Activated T-cell treated with anti-CD3 and anti-CD28 coated beads for 4 hours (primary cell): ENCODE data around the gene CKLF.

Source experiments
- DNase-seq: peaks from one replicate; pipeline ENCODE4 v3.0.0-alpha.2; 2020

Gene CKLF

GRCh38 chr16:66517586-66518263 lies 34.7 kb upstream of the CKLF start:
- no peak for DNase-seq

GRCh38 chr16:66519482-66520373 lies 32.6 kb upstream of the CKLF start:
- no peak for DNase-seq

DNA sequence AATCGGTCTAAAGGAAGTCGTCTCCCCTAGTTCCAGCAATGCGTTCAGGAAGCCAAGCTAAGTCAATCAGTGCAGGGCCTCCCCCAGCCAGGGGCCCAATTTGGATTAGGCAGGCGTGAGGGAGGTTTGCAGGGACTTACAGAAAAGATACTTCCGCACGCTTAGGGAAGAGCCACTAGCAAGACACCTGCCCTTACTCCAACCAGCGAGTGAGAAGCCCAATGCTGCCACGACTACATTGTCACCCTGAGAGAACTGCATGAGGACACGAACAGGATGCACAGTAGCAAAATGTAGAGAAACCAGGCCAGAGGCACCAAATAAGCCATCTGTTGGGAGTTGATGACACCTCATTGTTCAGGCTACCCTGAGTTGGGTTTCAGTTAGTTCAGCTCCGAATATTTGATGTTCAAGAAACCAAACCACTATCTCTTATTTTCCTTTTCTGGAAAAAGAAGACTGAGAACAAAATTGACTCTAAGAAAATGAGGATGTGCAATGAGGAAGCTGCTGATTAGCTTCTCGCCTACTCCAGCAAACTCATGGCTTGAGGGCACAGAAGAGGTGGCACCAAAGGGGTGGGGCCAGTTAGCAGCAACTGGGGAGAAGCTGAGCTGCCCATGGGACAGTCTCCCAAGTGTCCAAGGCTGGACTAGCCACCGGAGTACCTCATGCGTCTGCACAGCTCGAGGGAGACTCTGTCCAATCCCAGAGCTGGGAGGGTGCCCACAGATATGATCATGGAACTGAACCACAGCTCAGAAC lies 31.8 kb upstream of the CKLF start:
- no peak for DNase-seq

DNA sequence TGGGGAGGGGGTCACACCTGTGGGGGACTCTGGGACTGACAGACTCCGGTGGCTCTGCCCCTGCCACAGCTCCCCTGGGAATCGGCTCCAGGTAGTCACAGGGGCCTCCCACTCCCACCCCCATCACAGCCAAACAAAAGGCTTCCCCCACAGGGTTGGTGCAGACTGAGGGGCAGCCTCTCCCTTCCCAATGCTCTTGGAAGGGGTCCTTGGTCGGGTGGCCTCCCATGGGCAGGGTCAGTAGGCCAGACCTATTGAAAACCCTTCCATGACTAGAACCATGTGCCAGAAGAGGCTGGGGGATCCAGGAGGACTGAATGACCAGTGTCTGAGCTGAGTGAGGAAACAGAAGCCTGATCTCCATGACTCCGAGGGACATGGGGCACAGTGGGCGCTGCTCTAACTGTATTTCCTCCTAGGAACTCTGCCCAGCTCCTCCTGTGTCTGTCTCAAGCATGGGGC lies 31.1 kb upstream of the CKLF start:
- no peak for DNase-seq

GRCh38 chr16:66521951-66522771 lies 30.2 kb upstream of the CKLF start:
- peak; percentile 91 for DNase-seq

DNA sequence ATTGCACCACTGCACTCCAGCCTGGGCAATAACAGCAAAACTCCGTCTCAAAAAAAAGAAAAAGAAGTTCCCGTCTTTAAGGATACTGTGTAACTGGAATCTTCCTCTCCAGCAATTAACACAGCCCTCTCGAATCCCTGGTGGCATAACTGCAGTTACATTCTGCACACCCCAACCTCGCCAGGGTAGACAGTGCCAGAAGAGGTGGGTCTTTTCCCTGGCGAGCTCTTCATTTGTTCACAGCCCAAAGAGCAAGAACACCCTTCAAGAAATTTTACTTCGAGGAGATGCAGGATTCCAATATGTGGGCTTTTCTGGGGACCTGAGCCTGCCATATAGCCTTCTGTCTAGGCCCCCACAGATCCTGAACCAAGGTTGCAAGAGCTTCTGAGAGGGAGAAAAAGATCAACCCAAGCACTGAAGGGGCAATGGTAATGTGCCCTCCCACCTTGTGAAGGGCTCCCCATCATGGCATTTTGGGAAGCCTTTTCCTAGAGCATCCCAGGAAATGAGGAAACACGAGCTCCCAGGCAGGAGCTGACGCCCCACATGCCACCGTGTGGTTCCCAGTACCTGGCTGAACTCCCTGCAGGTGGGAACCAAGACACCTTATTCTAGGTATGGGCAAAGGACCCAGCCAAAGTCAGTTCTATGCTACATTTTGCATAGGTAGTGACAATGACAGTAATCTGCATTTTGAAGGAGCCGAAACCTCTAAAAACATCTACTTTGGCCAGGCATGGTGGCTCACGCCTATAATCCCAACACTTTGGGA lies 29.4 kb upstream of the CKLF start:
- no peak for DNase-seq

- DNase-seq = no peak
These were observed 28.5 kb upstream of the CKLF start for GRCh38 chr16:66523861-66524354.

DNA sequence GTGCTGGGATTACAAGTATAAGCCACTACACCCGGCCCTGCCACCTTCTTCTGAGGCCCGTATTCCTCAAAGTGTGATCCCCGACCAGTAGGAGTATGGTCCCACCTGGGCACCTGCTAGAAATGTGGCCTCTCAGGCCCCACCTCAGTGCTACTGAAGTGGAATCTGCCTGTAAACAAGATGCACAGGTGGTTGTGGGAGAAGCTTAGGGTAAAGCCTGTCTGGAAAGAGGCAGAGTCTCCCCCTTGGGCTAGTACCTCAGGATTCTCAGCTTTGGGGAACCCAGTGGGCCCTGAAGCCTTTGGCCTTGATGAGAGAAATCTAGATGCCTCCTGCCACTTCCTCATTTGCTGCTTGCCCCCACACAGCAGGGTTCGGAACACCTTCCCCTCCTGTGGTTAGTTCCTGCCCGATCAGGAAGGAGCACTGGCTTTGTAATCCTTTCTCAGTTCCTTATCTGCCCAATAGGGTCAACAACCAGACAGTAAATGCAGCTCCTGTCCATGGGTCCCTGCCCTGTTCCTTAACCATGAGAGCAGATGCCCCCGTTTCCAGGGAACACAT lies 27.7 kb upstream of the CKLF start:
- DNase-seq = no peak

- no peak for DNase-seq
These were observed 26.8 kb upstream of the CKLF start for GRCh38 chr16:66525396-66526180.

DNA sequence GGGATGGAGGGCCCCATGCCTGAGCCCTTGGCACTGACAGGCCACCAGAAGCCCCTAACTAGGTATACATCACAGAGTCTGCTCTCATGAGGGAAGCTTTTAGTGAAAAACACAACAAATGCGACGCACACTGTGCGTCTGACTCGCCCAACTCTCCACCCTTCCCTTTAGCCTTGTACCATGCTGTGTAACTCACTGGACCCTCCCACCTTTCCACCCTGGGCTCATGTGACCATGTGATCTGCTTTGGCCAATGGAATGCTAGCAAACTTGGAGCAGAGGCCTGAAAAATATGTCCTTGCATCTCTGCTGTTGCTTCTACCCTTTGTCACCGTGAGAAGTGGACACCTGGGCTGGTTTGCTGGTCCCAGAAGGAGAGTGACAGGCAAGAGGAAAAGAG lies 24.1 kb upstream of the CKLF start:
- DNase-seq = no peak

- DNase-seq = no peak
These were observed 22.9 kb upstream of the CKLF start for GRCh38 chr16:66529475-66529874.

GRCh38 chr16:66534376-66534799 lies 18.0 kb upstream of the CKLF start:
- DNase-seq = no peak

GRCh38 chr16:66536525-66536924 lies 15.9 kb upstream of the CKLF start:
- no peak for DNase-seq

GRCh38 chr16:66537236-66537635 lies 15.1 kb upstream of the CKLF start:
- DNase-seq = no peak

GRCh38 chr16:66538910-66539309 lies 13.5 kb upstream of the CKLF start:
- DNase-seq = no peak

- no peak for DNase-seq
These were observed 12.5 kb upstream of the CKLF start for GRCh38 chr16:66539623-66540469.

GRCh38 chr16:66541388-66542355 lies 10.7 kb upstream of the CKLF start:
- DNase-seq = no peak

DNA sequence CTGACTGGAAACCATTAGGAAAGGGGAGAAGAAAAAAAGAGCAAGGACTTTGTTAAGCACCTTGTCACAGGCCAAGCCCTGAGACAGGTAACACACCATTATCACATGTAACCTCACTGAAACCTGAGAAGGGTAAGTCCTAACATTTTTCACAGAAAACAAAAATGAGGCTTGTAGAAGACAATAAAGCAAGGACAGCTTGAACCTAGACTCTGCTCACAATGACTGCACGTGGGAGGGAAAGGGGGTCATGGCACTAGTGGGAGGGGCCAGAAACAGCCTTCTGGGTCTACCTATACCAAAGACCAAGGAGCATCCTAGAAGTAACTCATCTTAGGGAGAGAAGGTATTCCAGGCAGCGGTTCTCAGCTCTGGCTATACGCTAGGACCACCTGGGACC lies 10.0 kb upstream of the CKLF start:
- no peak for DNase-seq
